ENCODE results near the gene AGAP1.

AGAP1 gene

GRCh38 chr2:235553291-235553690, 59.4 kb downstream of the AGAP1 start:
- no peak for DNase-seq

- DNase-seq: no peak
Measured at GRCh38 chr2:235553696-235554100, 59.9 kb downstream of the AGAP1 start.

GRCh38 chr2:235554385-235554784, 60.5 kb downstream of the AGAP1 start:
- DNase-seq: no peak

- no peak for DNase-seq
Measured at GRCh38 chr2:235554936-235555335, 61.1 kb downstream of the AGAP1 start.

- no peak for DNase-seq
Measured at GRCh38 chr2:235555371-235555770, 61.5 kb downstream of the AGAP1 start.

- DNase-seq: no peak
Measured at GRCh38 chr2:235556086-235556485, 62.2 kb downstream of the AGAP1 start.

GRCh38 chr2:235556901-235557300, 63.1 kb downstream of the AGAP1 start:
- no peak for DNase-seq

- DNase-seq: no peak
Measured at GRCh38 chr2:235557903-235558302, 64.1 kb downstream of the AGAP1 start.

- DNase-seq: no peak
Measured at GRCh38 chr2:235558572-235558971, 64.7 kb downstream of the AGAP1 start.

GRCh38 chr2:235560345-235560744, 66.5 kb downstream of the AGAP1 start:
- no peak for DNase-seq

GRCh38 chr2:235561450-235561849, 67.6 kb downstream of the AGAP1 start:
- no peak for DNase-seq

GRCh38 chr2:235562065-235562747, 68.4 kb downstream of the AGAP1 start:
- DNase-seq: no peak

- no peak for DNase-seq
Measured at GRCh38 chr2:235563056-235563910, 69.4 kb downstream of the AGAP1 start.

- DNase-seq: no peak
Measured at GRCh38 chr2:235564066-235564465, 70.2 kb downstream of the AGAP1 start.

- no peak for DNase-seq
Measured at GRCh38 chr2:235564884-235565530, 71.2 kb downstream of the AGAP1 start.

GRCh38 chr2:235566415-235566814, 72.6 kb downstream of the AGAP1 start:
- DNase-seq: no peak

- DNase-seq: no peak
Measured at GRCh38 chr2:235566931-235567495, 73.2 kb downstream of the AGAP1 start.

- DNase-seq: no peak
Measured at GRCh38 chr2:235567842-235568241, 74.0 kb downstream of the AGAP1 start.

GRCh38 chr2:235568431-235568830, 74.6 kb downstream of the AGAP1 start:
- DNase-seq: no peak

- no peak for DNase-seq
Measured at GRCh38 chr2:235569837-235570236, 76.0 kb downstream of the AGAP1 start.

- DNase-seq: no peak
Measured at GRCh38 chr2:235570256-235570655, 76.4 kb downstream of the AGAP1 start.

- no peak for DNase-seq
Measured at GRCh38 chr2:235570966-235571692, 77.3 kb downstream of the AGAP1 start.

GRCh38 chr2:235572592-235572991, 78.7 kb downstream of the AGAP1 start:
- DNase-seq: no peak

Data from NCI-H146 (cell line).